Mononuclear cell (primary cell): Measurements from ENCODE around the gene SLC35F2. TPM values are rescaled to one million over a fixed set of nuclear protein-coding genes. Genes with fewer than 3 reads are reported as not detected.
A peak's percentile ranks its signal among the peaks of the same experiment; 100 is the strongest.
"Not testable (repeated sequence)": the region's sequence is repeated elsewhere in the genome, so short reads cannot be mapped to it uniquely, and the experiment has no call there.

Source experiments
- H3K27me3 ChIP-seq: 2 replicates; pipeline ENCODE4 v1.6.0; 2011; ENCODE audit warnings: low read length, control low read depth; ENCODE audit not compliant: insufficient read depth
- H3K4me1 ChIP-seq: 2 replicates; pipeline ENCODE4 v1.5.1; 2011; ENCODE audit warnings: mild to moderate bottlenecking, low read length, control low read depth; ENCODE audit not compliant: insufficient read depth
- H3K4me3 ChIP-seq: 2 replicates; pipeline ENCODE4 v1.5.1; 2011; ENCODE audit warnings: mild to moderate bottlenecking, low read length, moderate library complexity
- H3K9me3 ChIP-seq: 2 replicates; pipeline ENCODE4 v1.5.1; 2011; ENCODE audit warnings: low read depth, mild to moderate bottlenecking, control low read depth, low read length
- total RNA-seq: library from RNA; depleted of rRNA; stranded (reverse); fragments of >200 nt; gene quantifications from one replicate; pipeline ENCODE4 v1.2.3, GENCODE V29; 2012

SLC35F2 gene, protein sequence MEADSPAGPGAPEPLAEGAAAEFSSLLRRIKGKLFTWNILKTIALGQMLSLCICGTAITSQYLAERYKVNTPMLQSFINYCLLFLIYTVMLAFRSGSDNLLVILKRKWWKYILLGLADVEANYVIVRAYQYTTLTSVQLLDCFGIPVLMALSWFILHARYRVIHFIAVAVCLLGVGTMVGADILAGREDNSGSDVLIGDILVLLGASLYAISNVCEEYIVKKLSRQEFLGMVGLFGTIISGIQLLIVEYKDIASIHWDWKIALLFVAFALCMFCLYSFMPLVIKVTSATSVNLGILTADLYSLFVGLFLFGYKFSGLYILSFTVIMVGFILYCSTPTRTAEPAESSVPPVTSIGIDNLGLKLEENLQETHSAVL
- total RNA-seq, result 6.8 TPM

DNA sequence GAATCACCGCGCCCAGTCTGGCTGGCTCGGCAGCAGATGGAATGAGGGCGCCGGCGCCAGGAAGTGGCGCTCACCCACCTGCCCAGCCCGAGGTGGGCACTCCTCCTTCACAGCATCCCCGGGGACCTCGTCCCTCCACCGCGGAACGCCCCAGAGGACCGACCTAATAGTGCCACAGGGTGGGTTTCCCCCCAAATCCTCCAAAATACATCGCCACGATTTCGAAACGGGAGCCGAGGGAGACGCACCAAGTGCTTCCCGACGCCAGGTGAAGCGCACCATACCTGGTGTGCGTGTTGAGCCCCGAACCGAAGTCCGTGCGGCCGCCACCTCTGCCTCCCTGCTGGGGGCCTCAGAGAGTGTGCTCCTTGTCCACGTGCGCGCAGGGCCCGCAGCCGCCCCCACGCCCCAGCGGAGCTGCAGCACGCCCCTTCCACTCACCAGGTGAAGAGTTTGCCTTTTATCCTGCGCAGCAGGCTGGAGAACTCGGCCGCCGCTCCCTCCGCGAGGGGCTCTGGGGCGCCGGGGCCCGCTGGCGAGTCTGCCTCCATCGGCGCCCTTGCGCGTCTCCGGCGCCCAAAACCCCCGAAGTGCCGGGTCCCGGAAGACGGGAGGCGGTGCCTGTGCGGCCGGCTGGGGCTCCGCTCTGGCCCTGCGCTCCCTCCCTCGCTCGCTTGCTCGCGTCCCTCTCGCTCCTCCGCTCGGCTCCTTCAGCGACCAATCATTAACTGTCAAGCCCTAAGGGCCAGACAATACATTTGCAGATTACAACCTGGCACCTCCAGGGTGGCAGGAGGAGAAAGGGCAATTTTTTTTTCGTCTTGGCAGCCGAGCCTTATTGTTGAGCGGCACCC lies at the start of gene SLC35F2:
TSS of gene SLC35F2 (minus strand) at position 571 of the 854 bp plus-strand sequence. CDS start at position 551, 20 bp downstream.
- Histone ChIP-seq H3K9me3 (no peaks in the 10 kb centered on the region), H3K27me3 (no peaks in the 10 kb centered on the region), H3K4me1 (peaks cover 27% of the 10 kb centered on the region), H3K4me3 (peak within 1 kb of the TSS; percentile 62)

DNA sequence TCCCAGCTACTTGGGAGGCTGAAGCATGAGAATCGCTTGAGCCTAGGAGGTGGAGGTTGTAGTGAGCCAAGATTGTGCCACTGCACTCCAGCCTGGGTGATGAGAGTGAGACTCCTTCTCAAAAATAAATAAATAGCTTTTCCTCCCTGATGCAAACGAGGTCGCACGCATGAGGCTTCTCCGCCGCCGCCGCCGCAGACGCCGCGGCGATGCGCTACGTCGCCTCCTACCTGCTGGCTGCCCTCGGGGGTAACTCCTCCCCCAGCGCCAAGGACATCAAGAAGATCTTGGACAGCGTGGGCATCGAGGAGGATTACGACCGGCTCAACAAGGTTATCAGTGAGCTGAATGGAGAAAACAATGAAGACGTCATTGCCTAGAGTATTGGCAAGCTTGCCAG lies 49.6 kb upstream of the SLC35F2 start:
- H3K9me3 ChIP-seq, result no peaks in the 10 kb centered on the region
- no peaks in the 10 kb centered on the region for H3K4me1 ChIP-seq
- H3K27me3 ChIP-seq, result no peaks in the 10 kb centered on the region
- no peak overlapping the region for H3K4me3 ChIP-seq

DNA sequence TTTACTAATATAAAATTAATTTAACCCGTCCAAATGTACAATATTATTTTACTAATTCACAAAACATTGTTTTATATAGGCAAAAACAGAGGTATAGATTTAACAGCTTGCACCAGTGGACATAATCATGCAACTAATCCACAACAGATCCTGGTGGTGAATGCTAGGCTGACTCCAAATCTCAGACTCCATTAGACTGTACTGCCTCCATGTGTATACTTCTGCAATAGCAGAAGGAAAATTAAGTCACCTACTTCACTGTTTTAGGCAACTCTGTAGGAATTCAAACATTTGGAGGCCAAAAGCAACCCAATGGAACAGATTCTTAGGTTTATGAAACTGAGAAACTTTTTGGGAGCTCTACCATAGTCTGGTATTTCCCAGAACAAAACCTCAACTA lies 39.7 kb upstream of the SLC35F2 start:
- Histone ChIP-seq H3K27me3 (no peaks in the 10 kb centered on the region), H3K4me3 (no peak overlapping the region), H3K4me1 (no peaks in the 10 kb centered on the region), H3K9me3 (no peaks in the 10 kb centered on the region)

DNA sequence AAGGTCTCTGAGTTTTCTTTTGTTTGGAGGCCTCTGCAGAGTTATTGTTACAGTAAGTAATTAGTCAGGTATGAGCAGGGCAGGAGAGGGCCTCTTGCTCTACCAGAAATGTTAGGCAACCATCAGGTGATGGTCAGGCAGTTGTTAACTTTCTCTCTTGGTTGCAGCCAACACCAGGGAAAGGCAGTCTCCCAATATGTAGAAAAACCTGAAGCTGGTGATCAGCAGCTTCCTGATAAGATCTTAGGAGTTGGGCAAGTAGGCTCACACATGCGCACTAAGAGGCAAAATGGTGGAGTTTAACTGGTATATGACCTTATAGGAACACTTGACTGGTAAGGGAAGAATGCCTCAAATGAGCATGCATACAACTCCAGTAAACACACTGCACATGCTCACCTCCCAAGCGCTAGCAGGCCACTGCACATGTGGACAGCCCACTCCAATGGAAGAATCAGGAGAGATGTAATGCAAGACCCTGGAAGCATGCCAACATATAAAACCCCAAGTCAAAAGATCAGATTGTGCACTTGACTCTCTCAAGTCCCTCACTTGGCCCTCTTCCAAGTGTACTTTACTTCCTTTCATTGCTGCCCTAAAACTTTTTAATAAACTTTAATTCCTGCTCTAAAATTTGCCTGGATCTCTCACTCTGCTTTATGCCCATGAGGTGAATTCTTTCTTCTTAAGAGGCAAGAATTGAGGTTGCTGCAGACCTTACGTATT lies 23.7 kb upstream of the SLC35F2 start:
- Histone ChIP-seq H3K4me1 (no peaks in the 10 kb centered on the region), H3K9me3 (no peaks in the 10 kb centered on the region), H3K27me3 (no peaks in the 10 kb centered on the region), H3K4me3 (no peak overlapping the region)

DNA sequence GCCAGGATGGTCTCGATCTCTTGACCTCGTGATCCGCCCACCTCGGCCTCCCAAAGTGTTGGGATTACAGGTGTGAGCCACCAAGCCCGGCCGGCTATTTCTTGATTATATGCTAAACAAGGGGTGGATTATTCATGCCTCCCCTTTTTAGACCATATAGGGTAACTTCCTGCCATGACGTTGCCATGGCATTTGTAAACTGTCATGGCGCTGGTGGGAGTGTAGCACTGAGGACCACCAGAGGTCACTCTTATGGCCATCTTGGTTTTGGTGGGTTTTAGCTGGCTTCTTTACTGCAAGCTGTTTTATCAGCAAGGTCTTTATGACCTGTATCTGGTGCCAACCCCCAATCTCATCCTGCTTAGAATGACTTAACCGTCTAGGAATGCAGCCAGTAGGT lies 22.9 kb upstream of the SLC35F2 start:
- H3K27me3 ChIP-seq, H3K4me3 ChIP-seq, H3K4me1 ChIP-seq, H3K9me3 ChIP-seq: not testable (repeated sequence)

DNA sequence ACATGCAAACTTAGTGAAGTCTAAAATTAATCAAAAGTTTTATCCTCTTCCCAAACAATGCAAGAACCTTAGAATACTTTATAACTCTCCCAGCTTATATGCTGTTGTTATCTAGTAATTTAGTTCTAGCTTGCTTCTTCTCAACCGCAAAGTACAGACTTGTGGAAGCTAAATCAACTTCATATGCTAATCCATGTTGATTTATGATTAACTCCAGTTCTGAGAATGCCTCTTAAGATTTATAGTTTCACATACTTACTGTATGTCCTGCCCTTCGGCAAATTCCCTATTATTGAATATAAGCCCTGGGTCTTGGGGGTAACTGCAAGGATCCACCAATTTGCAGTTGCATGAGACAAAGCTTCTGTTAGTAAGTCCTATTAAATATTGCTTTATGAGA lies 17.6 kb upstream of the SLC35F2 start:
- Histone ChIP-seq H3K4me1 (no peaks in the 10 kb centered on the region), H3K4me3 (no peak overlapping the region), H3K27me3 (no peaks in the 10 kb centered on the region), H3K9me3 (no peaks in the 10 kb centered on the region)

DNA sequence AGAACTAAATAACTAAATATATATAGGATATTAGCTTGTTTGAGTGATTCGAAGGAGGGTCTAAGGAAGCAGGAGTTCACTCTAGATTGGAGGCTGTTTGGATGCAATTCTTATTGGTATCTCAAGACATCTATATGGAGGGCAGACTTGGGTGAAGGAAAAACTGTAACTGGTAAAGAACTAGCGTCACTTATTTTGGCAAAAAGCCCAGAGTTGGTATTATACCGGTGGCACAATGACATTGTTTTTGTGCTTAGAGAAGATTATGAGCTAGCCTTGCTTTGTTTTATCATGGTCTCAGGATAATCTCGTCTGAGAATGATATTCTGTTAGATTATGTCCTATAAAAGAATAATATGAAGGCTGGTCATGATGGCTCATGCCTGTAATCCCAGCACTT lies 6.0 kb upstream of the SLC35F2 start:
- H3K9me3 ChIP-seq, result no peaks in the 10 kb centered on the region
- no peaks in the 10 kb centered on the region for H3K27me3 ChIP-seq
- H3K4me3 ChIP-seq, result no peak overlapping the region
- H3K4me1 ChIP-seq, result peaks cover 4% of the 10 kb centered on the region

DNA sequence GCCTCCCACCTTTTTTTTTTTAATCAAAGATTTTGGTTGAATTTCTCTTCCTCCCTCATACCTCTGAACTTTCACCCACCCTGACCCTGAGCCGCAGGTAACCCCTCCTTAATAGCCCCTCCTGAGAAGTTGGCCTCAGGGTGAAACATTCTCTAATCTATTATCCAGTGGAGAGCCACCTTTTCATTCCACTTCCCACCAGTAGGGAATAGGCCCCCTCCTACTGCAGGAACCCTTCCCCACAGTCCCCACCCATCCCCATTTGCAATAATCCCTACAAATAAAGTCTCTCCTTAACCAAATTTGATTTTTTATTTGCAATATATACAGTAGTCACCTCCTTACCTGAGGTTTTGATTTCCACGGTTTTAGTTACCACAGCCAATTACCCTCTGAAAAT lies 2.1 kb upstream of the SLC35F2 start:
- Histone ChIP-seq H3K4me3 (no peak overlapping the region), H3K9me3 (no peaks in the 10 kb centered on the region), H3K27me3 (no peaks in the 10 kb centered on the region), H3K4me1 (peaks cover 27% of the 10 kb centered on the region)

DNA sequence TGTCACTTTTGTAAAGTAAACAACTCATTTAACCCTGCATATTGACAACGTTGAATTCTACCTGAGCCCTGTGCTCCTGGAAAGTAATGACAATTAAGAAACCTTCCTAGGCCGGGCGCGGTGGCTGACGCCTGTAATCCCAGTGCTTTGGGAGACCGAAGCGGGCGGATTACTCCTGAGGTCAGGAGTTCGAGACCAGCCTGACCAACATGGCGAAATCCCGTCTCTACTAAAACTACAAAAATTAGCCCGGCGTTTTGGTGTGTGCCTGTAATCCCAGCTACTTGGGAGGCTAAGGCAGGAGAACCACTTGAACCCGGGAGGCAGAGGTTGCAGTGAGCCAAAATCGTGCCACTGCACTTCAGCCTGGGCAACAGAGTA lies 1.6 kb upstream of the SLC35F2 start:
- not testable (repeated sequence) for H3K4me3 ChIP-seq, H3K9me3 ChIP-seq, H3K27me3 ChIP-seq
- peaks cover 27% of the 10 kb centered on the region for H3K4me1 ChIP-seq

DNA sequence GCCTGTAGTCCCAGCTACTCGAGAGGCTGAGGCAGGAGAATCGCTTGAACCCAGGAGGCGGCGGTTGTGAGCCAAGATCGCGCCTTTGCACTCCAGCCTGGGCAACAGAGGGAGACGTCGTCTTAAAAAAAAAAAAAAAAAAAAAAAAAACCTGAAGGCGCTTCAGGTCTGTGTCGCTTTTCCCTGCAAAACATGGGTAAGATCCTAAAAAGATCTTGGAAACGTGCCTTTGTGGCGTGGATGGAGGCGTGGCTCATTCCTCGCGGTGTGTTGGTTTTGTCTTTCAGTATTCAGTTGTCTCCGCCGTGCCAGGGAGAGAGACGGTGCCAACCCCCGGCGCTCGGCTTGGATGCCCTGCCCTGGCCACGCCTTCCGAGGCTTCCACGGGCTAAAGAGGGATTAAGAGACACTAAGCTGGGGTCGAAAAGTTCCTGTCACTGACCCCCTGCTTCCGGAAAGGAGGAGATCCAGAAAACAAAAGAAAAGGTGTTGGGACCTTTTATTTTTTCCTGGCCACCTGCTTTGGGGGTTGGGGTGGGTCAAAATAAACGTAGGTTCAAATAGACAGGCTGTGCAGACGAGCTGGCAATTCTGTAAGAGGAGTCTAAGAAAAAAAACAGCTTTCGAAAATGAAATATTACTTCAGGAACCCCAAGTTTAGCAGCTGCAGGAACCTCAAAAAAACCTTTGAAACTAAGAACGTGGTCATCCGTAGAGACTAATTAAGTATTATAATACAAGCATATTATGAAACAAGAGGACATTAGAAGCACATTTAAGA lies 1.1 kb upstream of the SLC35F2 start:
- peaks cover 27% of the 10 kb centered on the region for H3K4me1 ChIP-seq
- H3K27me3 ChIP-seq, result no peaks in the 10 kb centered on the region
- no peaks in the 10 kb centered on the region for H3K9me3 ChIP-seq
- peak overlapping the region; percentile 62 for H3K4me3 ChIP-seq

DNA sequence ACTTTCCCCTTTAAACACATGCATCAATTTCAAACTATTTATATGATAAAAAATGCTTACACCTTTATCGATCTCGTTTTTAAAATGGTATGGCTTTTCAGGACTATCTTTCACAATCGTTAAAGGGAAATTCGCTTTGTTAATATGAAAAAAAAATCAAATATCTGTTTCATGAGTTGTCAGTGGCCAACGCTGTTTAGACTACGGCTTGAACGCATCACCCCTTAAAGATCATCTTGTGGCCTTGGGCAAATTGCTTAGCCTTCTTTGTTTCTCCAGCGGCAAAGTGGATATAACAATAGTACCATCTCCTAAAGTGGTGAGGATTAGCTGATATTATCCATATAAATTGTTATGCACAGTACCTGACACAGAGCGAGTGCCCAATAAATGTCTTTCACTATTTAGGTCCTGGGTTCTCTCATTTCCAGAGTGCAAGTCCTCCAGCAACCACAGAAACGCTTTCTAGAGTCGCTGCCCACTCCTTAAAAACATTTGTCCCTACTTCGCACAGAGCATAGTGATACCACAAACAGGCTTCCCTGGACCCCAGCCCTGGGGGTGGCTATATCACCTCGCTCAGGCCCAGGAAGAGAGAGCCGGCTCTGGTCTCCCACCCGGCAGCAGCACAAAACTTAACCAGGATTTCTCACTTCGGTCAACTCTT lies 904 bp downstream of the SLC35F2 start:
- Histone ChIP-seq H3K27me3 (no peaks in the 10 kb centered on the region), H3K9me3 (no peaks in the 10 kb centered on the region), H3K4me3 (peak overlapping the region; percentile 62), H3K4me1 (peaks cover 27% of the 10 kb centered on the region)

DNA sequence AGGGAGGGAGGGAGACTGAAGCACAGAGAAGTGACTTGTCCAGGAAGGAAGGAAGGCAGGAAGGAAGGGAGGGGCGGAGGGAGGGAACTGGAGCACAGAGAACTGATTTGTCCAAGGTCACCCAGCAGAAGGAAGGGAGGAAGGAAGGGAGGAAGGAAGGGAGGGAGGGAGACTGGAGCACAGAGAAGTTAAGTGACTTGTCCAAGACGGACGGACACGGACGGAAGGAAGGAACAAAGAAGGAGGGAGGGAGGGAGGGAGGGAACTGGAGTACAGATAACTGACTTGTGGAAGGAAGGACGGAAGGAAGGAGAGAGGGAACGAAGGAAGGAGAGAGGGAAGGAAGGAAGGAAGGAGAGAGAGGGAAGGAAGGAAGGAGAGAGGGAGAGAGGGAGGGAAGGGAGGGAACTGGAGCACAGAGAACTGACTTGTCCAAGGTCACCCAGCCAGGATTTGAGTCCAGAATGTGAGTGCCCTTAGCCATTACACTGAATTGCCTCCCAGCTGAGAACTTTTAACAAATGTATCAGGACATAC lies 1.5 kb downstream of the SLC35F2 start:
- H3K4me1 ChIP-seq, result peaks cover 27% of the 10 kb centered on the region
- no peaks in the 10 kb centered on the region for H3K27me3 ChIP-seq
- no peaks in the 10 kb centered on the region for H3K9me3 ChIP-seq
- no peak overlapping the region for H3K4me3 ChIP-seq

DNA sequence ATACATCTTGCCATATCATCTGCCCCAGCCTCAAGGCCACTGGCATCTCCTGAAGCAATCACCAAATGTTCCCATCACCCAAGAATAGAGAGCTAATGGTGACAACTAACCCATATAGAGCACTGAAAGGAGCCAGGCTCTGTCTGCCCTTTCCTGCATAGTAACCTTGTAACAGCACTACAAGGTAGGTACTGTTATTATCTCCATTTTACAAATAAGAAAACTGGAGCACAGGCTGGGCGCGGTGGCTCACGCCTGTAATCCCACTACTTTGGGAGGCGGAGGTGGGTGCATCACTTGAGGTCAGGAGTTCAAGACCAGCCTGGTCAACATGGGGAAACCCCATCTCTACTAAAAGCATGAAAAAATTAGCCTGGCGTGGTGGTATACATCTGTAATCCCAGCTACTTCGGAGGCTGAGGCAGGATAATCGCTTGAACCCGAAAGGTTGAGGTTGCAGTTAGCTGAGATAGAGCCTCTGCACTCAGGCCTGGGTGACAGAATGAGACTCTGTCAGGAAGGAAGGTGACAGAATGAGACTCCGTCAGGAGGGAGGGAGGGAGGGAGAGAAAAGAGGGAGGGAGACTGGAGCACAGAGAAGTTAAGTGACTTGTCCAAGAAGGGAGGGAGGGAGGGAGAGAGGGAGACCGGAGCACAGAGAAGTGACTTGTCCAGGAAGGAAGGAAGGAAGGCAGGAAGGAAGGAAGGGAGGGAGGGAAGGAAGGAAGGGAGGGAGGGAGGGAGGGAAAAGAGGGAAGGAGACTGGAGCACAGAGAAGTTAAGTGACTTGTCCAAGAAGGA lies 2.2 kb downstream of the SLC35F2 start:
- Histone ChIP-seq H3K9me3 (no peaks in the 10 kb centered on the region), H3K4me3 (no peak overlapping the region), H3K27me3 (no peaks in the 10 kb centered on the region), H3K4me1 (peaks cover 27% of the 10 kb centered on the region)
